GM19351 (cell line): ENCODE results near the gene PUS10.
A peak's percentile ranks its signal among the peaks of the same experiment; 100 is the strongest.

Source experiments
- ATAC-seq: cut with Tn5 transposase; IDR thresholded peaks from one replicate; pipeline ENCODE4 v1.9.1; 2021; ENCODE audit warnings: mild to moderate bottlenecking, moderate library complexity; ENCODE audit not compliant: unreplicated experiment

Gene PUS10

GRCh38 chr2:60973705-60974104, 44.4 kb downstream of the PUS10 start:
- ATAC-seq = no peak

GRCh38 chr2:60972889-60973656, 45.0 kb downstream of the PUS10 start:
- no peak for ATAC-seq

GRCh38 chr2:60966507-60967405, 51.3 kb downstream of the PUS10 start:
- peak; percentile 76 for ATAC-seq

GRCh38 chr2:60965499-60965785, 52.6 kb downstream of the PUS10 start:
- ATAC-seq = no peak

GRCh38 chr2:60964651-60965498, 53.2 kb downstream of the PUS10 start:
- no peak for ATAC-seq

- ATAC-seq = no peak
Observed at GRCh38 chr2:60963190-60963589, 54.9 kb downstream of the PUS10 start.

- no peak for ATAC-seq
Observed at GRCh38 chr2:60962528-60962927, 55.5 kb downstream of the PUS10 start.

GRCh38 chr2:60961457-60961856, 56.6 kb downstream of the PUS10 start:
- ATAC-seq = no peak

GRCh38 chr2:60960706-60961105, 57.3 kb downstream of the PUS10 start:
- no peak for ATAC-seq

GRCh38 chr2:60959501-60959900, 58.6 kb downstream of the PUS10 start:
- ATAC-seq = no peak

- ATAC-seq = no peak
Observed at GRCh38 chr2:60958800-60959199, 59.3 kb downstream of the PUS10 start.

GRCh38 chr2:60958361-60958760, 59.7 kb downstream of the PUS10 start:
- no peak for ATAC-seq

GRCh38 chr2:60957643-60958042, 60.4 kb downstream of the PUS10 start:
- ATAC-seq = no peak

GRCh38 chr2:60957224-60957623, 60.8 kb downstream of the PUS10 start:
- no peak for ATAC-seq

GRCh38 chr2:60954139-60954538, 63.9 kb downstream of the PUS10 start:
- no peak for ATAC-seq

GRCh38 chr2:60948926-60949579, 69.0 kb downstream of the PUS10 start:
- ATAC-seq = no peak

GRCh38 chr2:60948161-60948560, 69.9 kb downstream of the PUS10 start:
- ATAC-seq = no peak

GRCh38 chr2:60947056-60947455, 71.0 kb downstream of the PUS10 start:
- ATAC-seq = no peak

- ATAC-seq = no peak
Observed at GRCh38 chr2:60945341-60945740, 72.7 kb downstream of the PUS10 start.

- ATAC-seq = no peak
Observed at GRCh38 chr2:60939622-60940021, 78.4 kb downstream of the PUS10 start.

- no peak for ATAC-seq
Observed at GRCh38 chr2:60938301-60938700, 79.8 kb downstream of the PUS10 start.
